ENCODE measurements around the gene RGS3.
"Not testable (repeated sequence)": the region's sequence is repeated elsewhere in the genome, so short reads cannot be mapped to it uniquely, and the experiment has no call there.

RGS3 gene

GRCh38 chr9:113532809-113533190 lies 69.3 kb downstream of the RGS3 start:
- DNase-seq = no peak

DNA sequence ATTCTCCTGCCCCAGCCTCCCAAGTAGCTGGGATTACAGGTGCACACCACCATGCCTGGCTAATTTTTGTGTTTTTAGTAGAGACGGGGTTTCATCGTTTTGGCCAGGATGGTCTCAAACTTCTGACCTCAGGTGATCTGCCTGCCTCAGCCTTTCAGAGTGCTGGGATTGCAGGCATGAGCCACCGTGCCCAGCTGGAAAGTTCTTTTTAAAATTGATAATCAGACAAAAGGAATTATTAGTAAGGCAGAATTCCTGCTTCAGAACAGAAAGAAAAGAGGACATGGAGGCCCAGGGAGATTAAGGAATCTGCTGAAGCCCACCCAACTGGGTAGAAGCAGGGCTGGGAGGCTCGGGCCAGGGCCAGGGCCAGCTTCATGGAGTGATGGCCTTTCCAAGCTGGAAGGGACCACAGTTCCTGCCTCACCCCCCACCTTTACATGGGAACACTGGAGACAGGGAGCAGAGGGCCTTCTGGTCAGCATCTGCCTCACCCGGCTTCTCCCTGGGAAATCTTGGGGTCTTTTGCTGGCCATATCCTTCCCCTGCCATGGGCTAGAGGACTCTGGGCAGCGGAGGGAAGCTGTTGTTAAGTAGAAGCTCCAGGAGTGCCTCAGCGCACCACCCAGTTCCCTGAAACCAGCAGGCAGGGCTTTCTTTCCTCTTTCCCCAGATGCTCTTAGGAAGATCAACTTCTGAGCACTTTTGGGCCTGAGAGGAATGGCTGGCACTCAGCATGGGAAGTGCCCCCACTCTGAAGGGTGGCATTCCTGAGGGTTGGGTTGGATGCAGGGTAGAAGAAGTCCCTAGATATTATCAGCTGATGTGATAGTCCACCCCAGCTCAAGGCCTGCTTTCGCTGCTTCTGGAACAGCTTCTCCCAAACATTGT lies 70.1 kb downstream of the RGS3 start:
- DNase-seq = no peak

DNA sequence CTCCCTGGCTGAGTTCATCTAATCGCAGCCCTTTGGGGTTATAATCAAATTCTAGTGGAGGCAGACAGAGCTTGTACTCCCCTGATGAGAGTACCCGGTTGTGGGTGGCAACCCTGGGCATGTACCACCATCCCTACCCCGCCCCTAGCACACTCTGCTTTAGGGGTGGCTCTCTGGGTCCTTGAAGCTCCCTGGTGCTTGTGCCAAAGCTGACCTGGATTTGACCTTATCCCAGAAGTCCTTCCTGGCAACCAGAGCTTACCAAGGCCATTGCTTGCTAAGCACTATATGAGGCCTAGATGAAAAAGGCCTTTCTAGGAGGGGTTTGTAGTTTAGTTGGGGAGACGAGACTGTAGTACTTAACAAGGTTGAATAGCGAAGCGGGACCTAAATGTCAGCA lies 72.2 kb downstream of the RGS3 start:
- no peak for DNase-seq

DNA sequence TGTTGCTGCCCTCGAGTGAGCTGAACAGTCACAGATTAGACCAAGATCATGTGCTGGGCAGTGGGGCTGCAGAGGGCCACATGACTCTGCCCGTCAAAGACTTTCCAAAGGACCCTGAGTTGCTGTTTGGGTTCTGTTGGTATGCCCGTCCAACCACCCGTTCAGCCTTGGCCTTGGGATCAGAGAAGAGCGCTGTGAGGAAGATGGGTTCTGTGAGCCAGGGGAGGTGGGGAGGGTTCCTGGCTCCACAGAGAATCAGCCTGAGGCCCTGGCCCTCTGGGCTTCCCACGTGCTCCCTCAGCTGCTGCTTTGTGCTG lies 72.6 kb downstream of the RGS3 start:
- DNase-seq = no peak

DNA sequence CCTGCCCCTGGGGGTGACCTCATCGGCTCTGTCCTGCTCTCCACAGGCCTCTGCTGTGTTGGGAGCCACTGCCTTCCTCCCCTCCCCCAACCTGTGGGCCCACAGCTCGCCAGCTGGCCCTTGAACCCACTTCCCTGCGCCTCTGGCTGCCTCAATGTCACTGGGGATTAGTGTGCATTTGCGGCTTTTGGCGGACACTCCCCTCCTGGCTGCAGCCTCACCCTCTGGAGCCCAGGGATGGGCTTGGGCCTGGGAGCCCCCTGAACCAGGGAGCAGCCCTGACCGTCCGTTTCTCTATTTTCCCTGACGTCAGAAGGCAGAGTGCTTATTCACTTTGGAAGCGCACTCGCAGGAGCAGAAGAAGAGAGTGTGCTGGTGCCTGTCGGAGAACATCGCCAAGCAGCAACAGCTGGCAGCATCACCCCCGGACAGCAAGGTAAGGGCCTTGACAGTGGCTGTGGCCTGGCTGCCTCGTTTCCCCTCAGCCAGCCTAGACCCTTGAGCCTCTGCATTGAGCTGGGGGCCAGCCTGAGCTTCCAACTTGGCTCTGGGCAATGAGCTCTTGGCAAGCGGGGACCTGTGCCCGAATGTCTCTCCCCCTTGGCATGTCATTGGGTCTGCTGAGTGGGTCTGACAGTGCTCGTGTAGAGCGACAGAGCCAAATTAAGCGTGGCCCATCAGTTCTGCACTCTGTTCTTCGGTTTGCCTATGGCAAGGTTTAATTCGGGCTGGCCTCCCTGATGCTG lies 73.1 kb downstream of the RGS3 start:
- no peak for DNase-seq

DNA sequence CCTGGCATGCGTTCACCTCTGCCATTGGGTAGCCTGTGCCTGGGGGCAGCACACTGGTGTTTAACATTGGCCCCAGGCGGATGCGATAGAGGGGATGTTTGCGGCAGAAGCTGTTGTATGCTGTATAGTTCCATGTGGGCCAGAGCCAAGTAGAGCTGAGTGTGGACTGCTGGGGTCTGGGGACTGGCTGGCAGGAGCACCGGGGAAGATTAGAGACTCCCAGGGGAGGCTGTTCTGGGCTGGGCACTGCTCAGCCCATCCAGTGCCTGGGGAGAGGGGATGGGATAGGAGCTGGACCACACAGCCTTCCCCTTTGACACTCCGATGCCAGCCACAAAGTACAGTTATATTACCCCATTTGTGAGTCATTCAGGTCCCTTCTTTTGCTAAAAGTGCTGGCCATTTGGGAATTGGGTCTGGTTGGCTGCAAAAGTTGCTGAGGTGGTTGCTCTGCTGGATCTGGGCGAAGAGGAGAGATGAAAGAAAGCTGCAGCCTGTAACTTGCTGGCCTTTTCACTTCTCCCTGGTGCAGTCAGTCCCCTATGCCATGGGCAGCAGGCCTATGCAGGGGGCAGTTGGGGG lies 73.8 kb downstream of the RGS3 start:
- no peak for DNase-seq

GRCh38 chr9:113538131-113538530 lies 74.6 kb downstream of the RGS3 start:
- no peak for DNase-seq

DNA sequence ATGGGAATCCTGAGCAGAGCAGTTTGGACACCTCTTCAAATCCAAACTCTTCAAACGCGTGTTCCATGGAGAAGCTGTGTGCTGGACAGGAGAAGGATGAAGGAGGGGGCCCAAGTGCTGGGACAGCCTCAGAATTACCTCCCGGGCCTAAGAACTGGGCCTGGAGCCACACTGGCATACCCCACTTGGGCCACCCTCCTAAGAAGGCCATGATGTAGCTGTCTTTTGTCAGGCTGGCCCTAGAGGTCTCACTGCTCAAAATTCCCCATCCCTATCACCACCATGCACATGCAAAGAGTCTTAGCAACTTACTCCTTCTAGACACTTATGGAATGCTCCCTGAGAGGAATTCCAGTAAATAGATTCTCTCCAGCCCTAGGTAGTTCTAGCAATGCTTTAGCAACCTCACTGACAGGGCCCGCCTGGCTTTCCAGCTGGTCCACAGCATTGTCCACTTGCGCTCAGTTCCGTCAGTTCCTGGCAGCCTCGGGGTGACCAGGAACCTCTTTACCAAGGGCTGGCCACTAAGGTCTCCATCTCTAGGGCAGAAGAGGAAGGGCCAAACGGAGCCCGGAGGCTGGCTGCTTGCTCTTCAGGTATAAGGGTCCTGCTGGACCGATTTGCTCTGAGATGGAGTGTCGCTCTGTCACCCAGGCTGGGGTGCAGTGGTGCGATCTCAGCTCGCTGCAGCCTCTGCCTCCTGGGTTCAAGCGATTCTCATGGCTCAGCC lies 75.3 kb downstream of the RGS3 start:
- no peak for DNase-seq

GRCh38 chr9:113540466-113540865 lies 76.9 kb downstream of the RGS3 start:
- no peak for DNase-seq

DNA sequence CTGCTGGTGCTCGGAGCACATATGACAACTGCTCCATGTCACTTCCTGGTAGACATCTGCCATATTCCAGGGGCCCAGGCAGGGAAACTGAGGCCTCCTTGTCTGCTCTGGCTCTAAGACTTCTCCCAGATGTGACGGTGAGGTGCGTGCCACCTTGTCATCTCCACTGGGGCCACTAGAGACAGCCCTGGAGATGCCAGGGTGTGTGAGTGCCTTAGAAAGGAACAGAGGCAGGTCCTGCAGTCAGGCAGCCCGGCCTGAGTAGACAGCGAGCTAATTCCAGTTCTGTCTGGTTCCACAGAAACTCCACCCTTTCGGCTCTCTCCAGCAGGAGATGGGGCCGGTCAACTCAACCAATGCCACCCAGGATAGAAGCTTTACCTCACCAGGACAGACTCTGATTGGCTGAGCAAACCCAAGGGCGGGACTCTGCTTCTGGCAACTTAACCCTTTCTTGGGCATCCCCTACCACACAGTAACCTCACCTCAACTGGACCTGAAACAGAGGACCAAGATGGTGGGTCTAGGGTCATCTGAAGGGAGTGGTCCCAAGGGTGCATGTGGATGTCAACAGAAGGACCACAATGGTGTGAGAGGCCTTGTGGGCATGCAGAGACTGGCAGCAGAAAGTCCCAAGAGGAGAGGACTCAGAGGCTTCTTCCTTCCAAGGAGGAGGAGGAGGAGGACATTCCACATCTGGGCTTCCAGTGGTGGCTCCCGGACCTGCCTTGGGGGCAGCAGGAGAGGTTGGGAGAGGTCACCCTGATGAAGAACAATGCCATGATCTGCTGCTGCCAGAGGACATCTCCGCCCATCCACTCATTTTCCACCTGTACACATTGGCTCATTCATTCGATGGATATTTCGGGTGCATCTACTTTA lies 77.7 kb downstream of the RGS3 start:
- DNase-seq = no peak

GRCh38 chr9:113542006-113542405 lies 78.5 kb downstream of the RGS3 start:
- DNase-seq = no peak

DNA sequence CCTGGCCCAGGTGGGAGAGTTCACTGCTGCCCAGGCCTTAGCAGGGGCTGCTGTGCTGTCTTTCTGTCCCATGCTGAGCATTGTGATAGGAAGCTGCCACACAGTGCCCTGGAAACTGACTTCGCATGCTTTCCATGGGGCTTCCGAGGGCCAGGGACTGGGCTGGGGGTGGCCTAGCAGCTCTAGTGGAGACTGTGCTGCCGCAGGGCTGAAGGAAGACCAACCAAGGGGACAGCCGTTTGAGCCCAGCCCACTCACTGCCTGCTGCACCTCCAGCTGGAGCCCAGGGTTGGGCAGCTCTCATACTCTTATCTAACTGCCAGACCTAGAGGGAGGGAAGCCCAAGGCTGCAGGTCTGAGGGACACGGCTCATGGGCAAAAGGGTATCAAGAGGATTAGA lies 79.2 kb downstream of the RGS3 start:
- no peak for DNase-seq

DNA sequence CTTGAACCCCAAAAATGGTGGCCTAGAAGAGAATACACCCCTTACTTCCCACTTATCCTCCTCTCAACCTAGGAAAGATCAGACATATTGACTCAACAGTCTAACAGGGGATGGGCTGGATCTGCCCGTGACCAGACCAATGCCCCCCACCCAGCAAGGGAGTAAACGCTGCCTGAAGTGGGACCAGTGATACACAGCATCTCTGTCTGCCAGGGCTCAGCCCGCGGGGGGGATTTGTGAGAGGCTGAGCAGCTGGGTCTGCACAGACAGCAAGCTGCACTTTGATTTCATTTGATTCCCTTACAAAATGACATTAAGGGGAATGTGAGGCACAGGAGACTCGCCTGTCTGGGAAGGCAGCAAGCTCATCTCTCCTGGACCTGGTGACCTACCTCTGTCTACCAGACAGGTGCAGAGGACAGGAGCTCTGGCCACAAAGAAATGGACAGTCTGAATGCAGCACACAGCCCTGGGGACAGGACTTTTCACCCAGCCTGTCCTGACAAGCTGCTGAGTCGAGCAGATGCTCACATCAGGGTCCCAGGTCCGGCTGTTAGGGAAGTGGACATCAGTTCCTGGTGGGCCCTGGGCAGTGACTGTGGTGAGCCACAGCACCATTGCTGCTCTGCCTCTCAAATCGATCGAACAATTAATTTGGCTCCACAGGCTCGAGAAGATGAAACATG lies 79.9 kb downstream of the RGS3 start:
- DNase-seq = no peak

DNA sequence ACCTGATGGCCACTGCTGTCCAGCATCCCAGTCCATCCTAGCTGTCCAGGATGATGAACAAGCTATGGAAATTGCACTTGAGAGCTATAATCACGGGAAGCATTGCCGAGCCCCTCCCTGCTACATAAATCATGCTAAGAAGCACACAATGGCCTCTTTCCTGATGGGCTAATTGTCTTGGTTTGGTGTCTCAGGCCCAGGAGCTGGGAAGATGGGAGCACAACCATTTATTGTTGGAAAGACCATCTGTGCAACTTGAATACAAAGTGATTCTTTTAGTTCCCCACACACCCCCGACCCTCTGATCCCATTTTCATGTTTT lies 80.4 kb downstream of the RGS3 start:
- DNase-seq = no peak

DNA sequence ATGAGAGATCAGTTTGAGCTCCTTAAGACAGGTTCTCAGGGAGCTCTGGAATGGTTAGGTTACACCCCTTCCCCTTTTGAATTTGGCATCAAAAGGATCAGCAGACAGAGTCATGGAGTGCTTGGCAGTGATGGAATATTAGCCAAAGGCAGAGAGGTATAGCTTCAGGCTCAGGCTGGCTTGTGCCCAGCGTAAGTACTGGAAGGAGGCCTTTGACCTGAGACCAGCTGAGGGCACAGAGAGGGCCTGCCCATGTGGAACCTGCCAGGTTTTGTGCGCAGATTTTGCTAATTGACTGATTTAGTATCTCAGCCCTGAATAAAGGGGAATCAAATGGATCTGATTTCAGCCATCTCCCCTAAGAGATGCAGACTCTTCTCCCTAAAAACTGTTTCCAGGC lies 81.5 kb downstream of the RGS3 start:
- no peak for DNase-seq

DNA sequence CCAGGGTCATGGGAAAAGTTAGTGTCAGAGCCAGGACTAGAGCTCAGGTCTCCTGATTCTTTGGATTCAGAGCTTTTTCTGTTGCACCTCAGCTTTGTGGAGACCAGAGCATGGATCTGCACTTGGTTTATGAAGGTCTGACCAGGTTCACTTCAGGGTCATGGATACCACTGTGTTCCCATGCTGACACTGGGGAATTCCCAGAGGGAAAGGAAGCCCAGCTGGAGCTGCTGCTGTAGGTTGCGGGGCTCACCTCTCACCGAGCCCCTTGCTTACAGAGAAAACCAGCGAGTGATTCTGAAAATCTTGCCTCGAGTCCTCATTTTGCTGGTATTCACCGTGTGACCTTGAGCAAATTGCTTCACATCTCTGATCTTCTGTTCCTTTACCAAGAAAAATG lies 83.0 kb downstream of the RGS3 start:
- no peak for DNase-seq

GRCh38 chr9:113547501-113547900 lies 84.0 kb downstream of the RGS3 start:
- DNase-seq = no peak

GRCh38 chr9:113548221-113549041 lies 84.9 kb downstream of the RGS3 start:
- DNase-seq = peak in 1 of 2 donors; percentile 6

DNA sequence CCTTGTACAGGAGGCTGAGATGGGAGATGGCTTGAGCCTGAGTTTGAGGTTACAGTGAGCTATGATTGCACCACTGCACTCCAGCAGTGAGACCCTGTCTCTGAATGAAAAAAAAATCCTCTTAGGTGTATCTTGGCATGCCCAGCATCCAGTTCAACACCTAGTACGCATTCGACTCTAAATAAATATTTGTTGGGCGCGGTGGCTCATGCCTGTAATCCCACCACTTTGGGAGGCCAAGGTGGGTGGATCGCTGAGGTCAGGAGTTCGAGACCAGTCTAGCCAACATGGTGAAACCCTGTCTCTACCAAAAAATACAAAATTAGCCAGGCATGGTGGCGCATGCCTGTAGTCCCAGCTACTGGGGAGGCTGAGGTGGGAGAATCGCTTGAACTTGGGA lies 86.4 kb downstream of the RGS3 start:
- DNase-seq = not testable (repeated sequence)

- DNase-seq = no peak
These were observed 93.5 kb downstream of the RGS3 start for GRCh38 chr9:113556877-113557593.

Data from stimulated activated CD4-positive, alpha-beta T cell treated with anti-CD3 and anti-CD28 coated beads, Interleukin-2, amount 100 ng/mL, for 48 hours (primary cell).